ENCODE data around the gene SERINC2. TPM values are rescaled to one million over a fixed set of nuclear protein-coding genes. Genes with fewer than 3 reads are reported as not detected.

SERINC2 gene
- total RNA-seq, 1 experiment from 2014 or later, result 14.1 TPM

GRCh38 chr1:31442648-31442994, 29.6 kb downstream of the SERINC2 start:
- no peak overlapping the region for H2AFZ ChIP-seq (ENCODE audit: low read length)
- no peaks in the 10 kb centered on the region for H3K9me3 ChIP-seq (ENCODE audit: control insufficient read depth, low read depth, low read length)
- WGBS (ENCODE audit: extremely low coverage, insufficient read length, low lambda C conversion rate), result no CpG with 5 or more reads among the region's 4 CpGs
- no peaks in the 10 kb centered on the region; a peak in 1 of 4 replicates for H3K4me1 Mint-ChIP-seq
- no peak overlapping the region for H4K91ac ChIP-seq (ENCODE audit: insufficient read length, low read depth, low read length)
- H3K27me3 Mint-ChIP-seq (ENCODE audit: low read depth), result peaks cover 8% of the 10 kb centered on the region
- H3K27me3 ChIP-seq (ENCODE audit: insufficient read depth, low read length), result no peaks in the 10 kb centered on the region
- H4K8ac ChIP-seq (replicated peaks; ENCODE audit: insufficient read length, low read depth, low read length), result no peak overlapping the region
- no peak overlapping the region for H3K18ac ChIP-seq (ENCODE audit: insufficient read length, low read depth, low read length)
- no peak overlapping the region for H3K56ac ChIP-seq (ENCODE audit: insufficient read length, low read depth, low read length)
- H4K20me1 ChIP-seq (ENCODE audit: control insufficient read depth, insufficient read depth, insufficient read length), result no peaks in the 10 kb centered on the region
- no peak overlapping the region for H2BK20ac ChIP-seq (ENCODE audit: low read depth, low read length, poor library complexity, severe bottlenecking)
- no peak overlapping the region for H3K9ac ChIP-seq (ENCODE audit: extremely low read depth, insufficient read length, low read length)
- H3K4me1 ChIP-seq (ENCODE audit: insufficient read depth, low read length), result no peaks in the 10 kb centered on the region
- H3K36me3 Mint-ChIP-seq (ENCODE audit: insufficient read depth in 1 of 3, low read depth in 3 of 3), result no peaks in the 10 kb centered on the region; a peak in 1 of 7 replicates
- no peak overlapping the region for H3K27ac Mint-ChIP-seq
- H3T11ph ChIP-seq (ENCODE audit: low read length), result no peak overlapping the region
- H4K5ac ChIP-seq (ENCODE audit: insufficient read length, low read depth, low read length), result no peak overlapping the region
- H2BK120ac ChIP-seq (ENCODE audit: low read depth, low read length, poor library complexity, severe bottlenecking), result no peak overlapping the region
- DNase-seq, result no peak
- no peak overlapping the region for H3K27ac ChIP-seq (ENCODE audit: insufficient read length, low read depth, low read length)
- peaks cover 5 to 7% of the 10 kb centered on the region in 2 experiments; a peak in 3 of 5 replicates for H3K9me3 Mint-ChIP-seq
- H3K4me2 ChIP-seq (ENCODE audit: insufficient read depth, insufficient read length, low read length), result no peak overlapping the region
- H3K79me2 ChIP-seq (ENCODE audit: insufficient read depth, low read length), result no peaks in the 10 kb centered on the region
- H3K14ac ChIP-seq (ENCODE audit: insufficient read depth, low read length), result no peak overlapping the region
- H3K23ac ChIP-seq (ENCODE audit: insufficient read length, low read depth, low read length), result no peak overlapping the region
- TF ChIP-seq CTCF (conservative IDR thresholded peaks at IDR 0.05), result no peak
- H3K23me2 ChIP-seq (ENCODE audit: insufficient read length, low read depth, low read length, poor library complexity, severe bottlenecking), result no peaks in the 10 kb centered on the region
- no peak overlapping the region for H2BK15ac ChIP-seq (ENCODE audit: low read depth, low read length)
- H3K4me3 Mint-ChIP-seq, result no peak overlapping the region
- no peak overlapping the region for H2AK5ac ChIP-seq (ENCODE audit: insufficient read length, low read length)
- H2BK12ac ChIP-seq (ENCODE audit: insufficient read length, low read depth, low read length), result no peak overlapping the region
- no peaks in the 10 kb centered on the region for H3K79me1 ChIP-seq (ENCODE audit: insufficient read depth, low read depth, low read length, poor library complexity, severe bottlenecking)
- H3K4ac ChIP-seq (ENCODE audit: low read depth, low read length), result no peak overlapping the region
- H2BK5ac ChIP-seq (ENCODE audit: insufficient read length, low read length), result no peak overlapping the region
